Hepatocyte (in vitro differentiated cells): Measurements from ENCODE around the gene RXRA.

Experiments used
- EZH2 ChIP-seq: fragments of 200-600 bp; sonication (generic); IDR thresholded peaks from 2 replicates; pipeline ENCODE4 v1.6.1; 2016; ENCODE audit warnings: antibody characterized with exemption, mild to moderate bottlenecking, borderline replicate concordance
- TF ChIP-seq, protein P1 (sequence below): fragments of 200-600 bp; sonication (generic); IDR thresholded peaks from 2 replicates; pipeline ENCODE4 v1.5.1; 2016; ENCODE audit warnings: antibody characterized with exemption, mild to moderate bottlenecking; ENCODE audit not compliant: poor library complexity

DNA sequence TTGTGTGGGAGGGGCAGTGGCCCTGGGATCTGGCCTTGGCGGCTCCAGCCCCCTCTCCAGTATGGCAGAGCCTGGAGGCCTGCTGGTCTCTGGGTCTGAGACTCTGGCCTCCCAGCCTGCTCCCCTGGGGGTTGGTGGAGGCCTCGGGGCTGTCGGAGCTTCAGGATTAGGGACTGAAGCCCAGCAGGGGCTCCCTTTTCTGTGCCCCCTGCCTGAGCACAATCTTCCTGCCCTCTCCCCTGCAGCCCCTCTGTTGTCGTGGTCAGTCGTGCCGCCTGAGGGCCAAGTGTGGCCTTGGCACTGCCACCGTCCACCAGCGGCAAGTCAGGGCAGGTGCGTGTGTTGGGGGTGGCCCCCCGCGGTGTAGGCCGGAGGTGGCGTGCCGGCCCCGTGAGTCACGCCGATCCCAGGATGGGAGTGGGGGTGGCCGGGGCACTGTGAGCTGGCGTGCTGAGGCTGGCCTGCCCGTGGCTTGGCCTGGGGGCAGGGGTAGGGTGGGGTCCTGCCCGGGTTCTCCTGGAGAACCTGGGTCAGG is 53.6 kb downstream of the RXRA start:
- TF ChIP-seq, protein P1, sequence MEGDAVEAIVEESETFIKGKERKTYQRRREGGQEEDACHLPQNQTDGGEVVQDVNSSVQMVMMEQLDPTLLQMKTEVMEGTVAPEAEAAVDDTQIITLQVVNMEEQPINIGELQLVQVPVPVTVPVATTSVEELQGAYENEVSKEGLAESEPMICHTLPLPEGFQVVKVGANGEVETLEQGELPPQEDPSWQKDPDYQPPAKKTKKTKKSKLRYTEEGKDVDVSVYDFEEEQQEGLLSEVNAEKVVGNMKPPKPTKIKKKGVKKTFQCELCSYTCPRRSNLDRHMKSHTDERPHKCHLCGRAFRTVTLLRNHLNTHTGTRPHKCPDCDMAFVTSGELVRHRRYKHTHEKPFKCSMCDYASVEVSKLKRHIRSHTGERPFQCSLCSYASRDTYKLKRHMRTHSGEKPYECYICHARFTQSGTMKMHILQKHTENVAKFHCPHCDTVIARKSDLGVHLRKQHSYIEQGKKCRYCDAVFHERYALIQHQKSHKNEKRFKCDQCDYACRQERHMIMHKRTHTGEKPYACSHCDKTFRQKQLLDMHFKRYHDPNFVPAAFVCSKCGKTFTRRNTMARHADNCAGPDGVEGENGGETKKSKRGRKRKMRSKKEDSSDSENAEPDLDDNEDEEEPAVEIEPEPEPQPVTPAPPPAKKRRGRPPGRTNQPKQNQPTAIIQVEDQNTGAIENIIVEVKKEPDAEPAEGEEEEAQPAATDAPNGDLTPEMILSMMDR: no peak
- TF ChIP-seq EZH2: no peak
